ENCODE data around the gene TMEM69. TPM values are rescaled to one million over a fixed set of nuclear protein-coding genes. Genes with fewer than 3 reads are reported as not detected.
"Not testable (repeated sequence)": the region's sequence is repeated elsewhere in the genome, so short reads cannot be mapped to it uniquely, and the experiment has no call there.

TMEM69 gene
- total RNA-seq, 4 donors from 2014 or later, result 21.8 to 32.9 (median 22.8) TPM

- no peak overlapping the region for H3K4me3 ChIP-seq (ENCODE audit: low read depth, poor library complexity, severe bottlenecking)
- 87 to 93% methylated on average over 3 of the region's 3 CpGs for WGBS, 2 donors
- TF ChIP-seq CTCF (IDR thresholded peaks at IDR 0.05) (no peak), POLR2A (IDR thresholded peaks at IDR 0.05) (no peak)
- intact Hi-C loops (cut with DNase I; ENCODE audit: low total_unique reads), result no loop called here
- no peak for DNase-seq (ENCODE audit: low spot score in 2 of 2)
Measured at GRCh38 chr1:45716700-45717099, 28.7 kb downstream of the TMEM69 start.

- WGBS, 2 donors, result 81 to 85% methylated on average over 8 of the region's 8 CpGs
- DNase-seq (ENCODE audit: low spot score in 2 of 2); H3K4me3 ChIP-seq (ENCODE audit: low read depth, poor library complexity, severe bottlenecking); intact Hi-C loops (cut with DNase I; ENCODE audit: low total_unique reads): not testable (repeated sequence)
Measured at GRCh38 chr1:45717386-45717785, 29.4 kb downstream of the TMEM69 start.

GRCh38 chr1:45718289-45718688, 30.3 kb downstream of the TMEM69 start:
- no peak for TF ChIP-seq CTCF (IDR thresholded peaks at IDR 0.05)
- TF ChIP-seq POLR2A (IDR thresholded peaks at IDR 0.05), result no peak
- WGBS, 2 donors, result 100% methylated on average over 1 of the region's 1 CpG
- no peak overlapping the region for H3K4me3 ChIP-seq (ENCODE audit: low read depth, poor library complexity, severe bottlenecking)
- no peak for DNase-seq (ENCODE audit: low spot score in 2 of 2)
- intact Hi-C loops (cut with DNase I; ENCODE audit: low total_unique reads), result no loop called here

GRCh38 chr1:45721207-45721606, 33.2 kb downstream of the TMEM69 start:
- no peak for DNase-seq (ENCODE audit: low spot score in 2 of 2)
- 56 to 67% methylated on average over 1 of the region's 1 CpG for WGBS, 2 donors
- TF ChIP-seq CTCF (IDR thresholded peaks at IDR 0.05) (no peak), POLR2A (IDR thresholded peaks at IDR 0.05) (no peak)
- intact Hi-C loops (cut with DNase I; ENCODE audit: low total_unique reads), result no loop called here
- H3K4me3 ChIP-seq (ENCODE audit: low read depth, poor library complexity, severe bottlenecking), result no peak overlapping the region

GRCh38 chr1:45722809-45723208, 34.8 kb downstream of the TMEM69 start:
- TF ChIP-seq CTCF (IDR thresholded peaks at IDR 0.05), result no peak
- TF ChIP-seq POLR2A (IDR thresholded peaks at IDR 0.05), result no peak
- intact Hi-C loops (cut with DNase I; ENCODE audit: low total_unique reads), result no loop called here
- H3K4me3 ChIP-seq (ENCODE audit: low read depth, poor library complexity, severe bottlenecking), result no peak overlapping the region
- 95 to 96% methylated on average over 3 of the region's 3 CpGs for WGBS, 2 donors
- no peak for DNase-seq (ENCODE audit: low spot score in 2 of 2)

- no peak overlapping the region for H3K4me3 ChIP-seq (ENCODE audit: low read depth, poor library complexity, severe bottlenecking)
- intact Hi-C loops (cut with DNase I; ENCODE audit: low total_unique reads), result no loop called here
- TF ChIP-seq CTCF (IDR thresholded peaks at IDR 0.05), result no peak
- TF ChIP-seq POLR2A (IDR thresholded peaks at IDR 0.05), result no peak
- DNase-seq (ENCODE audit: low spot score in 2 of 2), result no peak
Measured at GRCh38 chr1:45723248-45723930, 35.4 kb downstream of the TMEM69 start.

GRCh38 chr1:45726007-45726406, 38.0 kb downstream of the TMEM69 start:
- DNase-seq (ENCODE audit: low spot score in 2 of 2); intact Hi-C loops (cut with DNase I; ENCODE audit: low total_unique reads); H3K4me3 ChIP-seq (ENCODE audit: low read depth, poor library complexity, severe bottlenecking): not testable (repeated sequence)
- 94 to 95% methylated on average over 9 of the region's 9 CpGs for WGBS, 2 donors
